GM18868 (cell line): ENCODE results near the gene P2RY8.
"Not testable (repeated sequence)": the region's sequence is repeated elsewhere in the genome, so short reads cannot be mapped to it uniquely, and the experiment has no call there.

Experiments used
- ATAC-seq: cut with Tn5 transposase; IDR thresholded peaks from one replicate; pipeline ENCODE4 v1.9.1; 2021; ENCODE audit warnings: mild to moderate bottlenecking, moderate library complexity; ENCODE audit not compliant: unreplicated experiment

The P2RY8 gene

DNA sequence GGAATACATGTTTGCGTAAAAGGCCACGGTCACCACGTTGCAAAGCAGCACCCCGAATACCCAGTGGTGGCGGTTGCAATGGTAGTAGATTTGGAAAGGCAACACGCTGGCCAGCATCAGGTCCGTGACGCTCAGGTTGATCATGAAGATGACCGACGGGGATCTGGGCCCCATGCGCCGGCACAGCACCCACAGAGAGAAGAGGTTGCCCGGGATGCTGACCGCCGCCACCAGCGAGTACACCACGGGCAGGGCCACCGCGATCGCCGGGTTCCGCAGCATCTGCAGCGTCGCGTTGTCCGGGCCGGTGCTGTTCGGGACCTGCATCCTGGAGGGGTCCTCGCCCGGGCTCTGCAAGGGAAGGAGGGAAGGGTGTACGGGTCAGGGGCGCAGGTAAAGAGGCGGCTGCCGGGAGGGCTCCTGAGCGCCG lies 70.7 kb downstream of the P2RY8 start:
- no peak for ATAC-seq

DNA sequence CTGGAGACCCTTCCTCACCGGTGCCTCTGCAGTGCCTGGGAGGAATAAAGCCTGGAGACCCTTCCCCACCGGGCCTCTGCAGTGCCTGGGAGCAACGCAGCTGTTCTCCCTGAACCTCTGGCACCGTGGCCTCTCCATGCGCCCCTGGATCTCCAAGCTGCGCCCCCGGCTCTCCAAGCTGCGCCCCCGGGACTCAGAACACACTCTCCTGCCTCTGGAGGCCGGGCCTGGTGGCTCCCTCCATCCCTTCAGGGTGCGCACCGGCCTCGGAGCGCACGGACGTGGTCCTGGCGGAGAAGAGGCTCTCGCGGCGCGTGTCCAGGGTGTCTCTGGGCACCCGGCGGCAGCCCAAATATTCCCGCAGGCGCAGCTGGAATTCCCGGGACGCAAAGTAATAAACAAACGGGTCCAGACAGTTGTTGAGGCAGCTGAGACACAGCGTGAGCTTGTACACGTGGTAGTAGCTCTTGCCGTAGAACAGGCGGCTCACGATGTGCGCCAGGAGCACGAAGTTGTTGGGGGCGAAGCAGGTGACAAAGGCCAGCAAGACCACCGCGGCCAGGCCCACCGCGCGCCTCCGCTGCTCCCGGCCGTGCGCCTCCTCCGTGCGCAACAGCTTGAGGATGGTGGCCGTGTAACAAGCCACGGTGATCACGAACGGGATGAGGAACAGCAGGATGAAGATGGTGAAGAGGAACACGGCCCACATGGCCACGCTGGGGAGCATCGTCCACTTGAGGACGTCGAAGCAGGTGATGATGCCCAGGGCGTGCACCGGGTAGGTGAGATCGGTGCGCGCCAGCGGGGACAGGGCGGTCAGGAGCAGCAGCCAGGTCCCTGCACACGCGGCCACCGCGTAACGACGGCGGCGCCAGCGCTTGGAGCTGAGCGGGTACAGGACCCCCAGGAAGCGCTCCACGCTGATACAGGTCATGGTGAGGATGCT lies 71.4 kb downstream of the P2RY8 start:
- no peak for ATAC-seq

DNA sequence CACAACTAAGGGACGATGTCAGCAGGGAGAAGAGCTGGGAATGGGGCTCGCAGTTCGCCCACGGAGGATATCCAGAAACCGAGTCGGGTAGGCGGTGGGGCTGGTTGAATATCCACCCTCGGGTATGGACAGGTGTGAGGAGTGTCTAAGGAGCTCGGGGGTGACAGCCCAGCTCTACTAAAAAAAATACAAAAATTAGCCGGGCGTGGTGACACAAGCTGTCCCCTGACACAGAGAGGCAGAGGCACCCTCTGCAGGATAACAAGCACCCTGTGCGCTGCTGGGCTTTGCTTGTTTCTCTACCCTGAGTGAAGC lies 72.1 kb downstream of the P2RY8 start:
- ATAC-seq = no peak

DNA sequence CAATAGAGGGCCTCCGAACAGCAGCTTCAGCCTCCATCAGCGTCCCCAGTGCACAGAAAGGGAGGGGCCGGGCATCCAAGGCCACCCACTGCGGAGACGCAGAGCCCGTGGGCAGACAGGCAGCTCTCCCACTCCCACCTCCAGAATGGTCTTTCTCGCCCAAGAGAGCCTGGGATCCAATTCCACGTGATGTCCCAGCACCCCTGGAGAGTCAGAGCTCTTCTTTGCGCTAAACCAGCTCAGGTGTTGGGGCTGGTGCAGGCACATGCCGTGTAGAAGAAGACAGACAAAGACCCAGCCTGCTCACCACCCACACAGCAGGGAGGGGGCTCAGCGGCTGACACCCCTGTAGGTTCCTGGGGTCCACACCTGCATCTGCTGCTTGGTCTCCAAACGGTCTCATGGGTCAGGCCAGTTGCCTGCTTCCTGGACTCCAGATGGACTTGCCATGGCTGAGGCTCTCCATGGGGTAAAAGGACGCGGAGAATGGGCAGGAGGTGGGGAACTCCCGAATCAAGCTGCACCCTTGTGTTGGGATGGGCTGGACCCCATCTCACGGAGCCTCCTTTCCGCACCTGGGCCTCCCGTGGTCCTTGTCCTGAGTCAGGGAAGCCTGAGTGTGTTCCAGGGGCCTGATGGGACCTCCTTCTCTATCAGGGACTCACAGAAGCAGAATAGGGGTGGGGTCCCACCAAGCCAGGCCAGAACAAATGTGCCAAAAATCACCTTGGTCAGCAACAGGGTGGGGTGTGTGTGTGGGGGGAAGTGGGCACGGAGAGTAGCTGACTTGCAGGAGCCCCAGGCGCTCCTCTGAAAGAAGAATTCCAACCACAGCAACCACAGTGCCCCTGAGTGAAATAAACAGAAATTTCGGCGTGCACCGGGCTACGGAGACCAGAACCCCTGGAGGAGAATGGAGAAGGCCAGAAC lies 72.7 kb downstream of the P2RY8 start:
- ATAC-seq = no peak

DNA sequence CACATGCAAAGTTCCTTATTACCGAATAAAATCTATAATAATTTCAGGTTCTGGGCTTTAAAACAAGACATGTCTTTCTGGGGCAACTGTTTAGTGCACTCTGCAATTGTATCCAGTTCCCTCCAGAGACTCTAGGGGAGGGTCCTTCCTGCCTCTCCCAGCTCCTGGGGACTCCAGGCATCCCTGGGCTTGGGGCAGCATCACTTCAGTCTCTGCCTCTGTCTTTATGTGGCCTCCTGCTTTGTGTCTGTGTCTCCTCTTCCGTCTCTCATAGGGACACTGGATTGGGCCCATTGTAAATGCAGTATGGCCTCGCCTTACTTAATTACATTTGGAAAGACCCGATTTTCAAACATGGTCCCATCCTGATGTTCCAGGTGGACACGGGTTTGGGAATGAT lies 73.4 kb downstream of the P2RY8 start:
- no peak for ATAC-seq

DNA sequence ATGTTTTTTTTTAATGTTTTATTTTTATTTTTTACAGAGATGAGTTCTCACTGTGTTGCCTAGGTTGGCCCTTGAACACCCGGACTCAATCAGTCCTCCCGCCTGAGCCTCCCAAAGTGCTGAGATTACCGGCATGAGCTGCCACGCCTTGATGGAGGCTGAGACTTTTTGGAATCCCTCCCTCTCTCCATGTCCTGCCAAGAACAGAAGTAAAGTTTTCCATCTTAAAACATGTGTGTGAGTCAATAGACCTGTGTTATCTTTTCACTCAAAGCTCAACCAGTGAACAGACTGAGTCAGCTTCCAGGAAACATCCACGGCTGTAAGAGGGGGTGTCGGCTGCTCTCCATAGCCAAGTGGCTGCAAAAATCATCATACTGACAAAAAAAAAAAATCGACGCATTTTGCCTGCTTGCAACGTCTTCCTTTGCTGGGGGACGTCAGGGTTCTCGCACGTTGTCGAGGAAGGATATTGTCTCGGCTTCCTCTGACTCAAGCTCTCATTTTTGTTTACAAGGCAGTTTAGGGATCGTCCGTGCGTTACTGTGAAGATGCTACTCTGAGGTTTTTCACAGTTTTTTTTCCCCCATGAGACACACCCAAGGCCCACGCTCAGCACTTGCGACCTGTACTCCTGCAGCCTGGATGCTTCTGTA lies 74.3 kb downstream of the P2RY8 start:
- no peak for ATAC-seq

DNA sequence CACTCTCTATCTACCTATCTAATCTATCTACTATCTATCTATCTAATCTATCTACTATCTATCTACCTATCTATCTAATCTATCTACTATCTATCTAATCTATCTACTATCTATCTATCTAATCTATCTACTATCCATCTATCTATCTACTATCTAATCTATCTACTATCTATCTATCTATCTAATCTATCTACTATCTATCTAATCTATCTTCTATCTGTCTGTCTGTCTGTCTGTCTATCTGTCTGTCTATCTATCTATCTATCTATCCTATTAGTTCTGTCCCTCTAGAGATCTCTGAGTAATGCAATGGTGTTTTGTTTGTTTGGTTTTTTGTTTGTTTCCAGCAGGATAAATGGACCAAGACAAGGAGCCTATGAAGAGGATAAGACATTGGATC lies 74.9 kb downstream of the P2RY8 start:
- no peak for ATAC-seq

DNA sequence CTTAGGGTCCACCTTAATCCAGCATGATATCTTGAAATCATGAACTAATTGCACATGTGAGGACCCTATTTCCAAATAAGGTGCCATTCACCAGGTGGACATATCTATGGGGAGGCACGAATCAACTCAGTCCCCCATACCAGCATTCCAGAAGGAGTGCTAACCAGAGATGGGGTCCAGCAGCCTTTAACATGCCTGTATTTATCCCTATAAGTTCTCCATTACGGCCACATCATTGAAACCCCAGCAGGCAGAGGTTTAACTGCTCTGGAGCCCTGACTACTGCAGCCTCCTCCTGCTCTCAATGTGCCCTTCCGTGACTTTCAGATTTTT lies 81.1 kb downstream of the P2RY8 start:
- ATAC-seq = no peak

DNA sequence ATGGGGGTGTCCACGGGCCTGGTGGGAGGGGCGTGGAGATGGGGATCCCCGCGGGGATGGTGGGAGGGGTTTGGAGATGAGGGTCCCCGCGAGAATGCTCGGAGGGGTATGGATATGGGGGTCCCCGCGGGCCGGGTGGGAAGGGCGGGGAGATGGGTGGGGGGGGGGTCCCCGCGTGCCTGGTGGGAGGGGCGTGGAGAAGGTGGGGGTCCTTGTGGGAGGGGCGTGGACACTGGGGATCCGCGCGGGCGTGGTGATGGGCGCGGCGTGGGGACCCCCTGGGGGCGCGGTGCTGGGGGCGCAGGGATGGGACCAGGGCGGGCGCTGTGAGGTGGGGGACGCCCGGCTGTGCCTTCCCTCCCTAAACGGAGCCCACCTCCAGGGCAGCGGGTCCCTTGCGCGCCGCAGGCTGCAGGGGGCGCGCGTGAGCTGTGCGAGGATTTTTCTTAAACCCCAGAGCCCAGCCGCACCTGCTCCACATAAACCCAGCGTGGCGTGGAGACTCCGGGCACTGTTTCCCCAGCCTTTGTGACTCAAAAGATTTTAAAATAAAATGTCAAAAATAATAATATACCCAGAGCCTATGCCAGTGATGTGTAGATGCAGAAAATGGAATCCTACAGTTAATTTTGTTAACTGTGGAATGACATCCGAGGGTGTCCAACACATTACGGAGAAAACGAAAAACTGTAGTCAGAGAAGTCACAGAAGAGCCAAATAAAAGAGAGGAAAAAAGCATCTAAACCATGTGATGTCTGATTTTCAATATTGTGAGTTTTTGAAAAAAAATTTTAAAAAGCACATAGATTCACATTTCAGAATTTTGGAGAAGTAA lies 82.8 kb downstream of the P2RY8 start:
- peak; percentile 50 for ATAC-seq

DNA sequence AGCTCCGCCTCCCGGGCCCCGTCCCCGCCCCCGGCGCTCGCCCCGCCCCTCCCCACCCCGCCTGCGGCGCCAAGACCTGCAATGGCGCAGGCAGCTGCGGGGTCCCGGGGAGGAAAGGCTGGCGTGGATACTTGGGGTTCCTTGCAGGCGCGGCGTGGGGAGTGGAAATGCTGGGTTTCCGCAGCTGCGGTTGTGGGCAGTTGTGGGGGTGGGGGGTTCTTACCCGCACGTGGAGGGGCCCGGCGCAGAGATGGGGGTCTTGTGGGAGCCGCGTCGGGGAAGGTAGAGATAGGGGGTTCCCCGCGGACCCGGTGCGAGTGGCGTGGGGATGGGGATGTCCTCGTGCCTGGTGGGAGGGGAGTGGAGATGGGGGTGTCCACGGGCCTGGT lies 83.6 kb downstream of the P2RY8 start:
- peak; percentile 3 for ATAC-seq

DNA sequence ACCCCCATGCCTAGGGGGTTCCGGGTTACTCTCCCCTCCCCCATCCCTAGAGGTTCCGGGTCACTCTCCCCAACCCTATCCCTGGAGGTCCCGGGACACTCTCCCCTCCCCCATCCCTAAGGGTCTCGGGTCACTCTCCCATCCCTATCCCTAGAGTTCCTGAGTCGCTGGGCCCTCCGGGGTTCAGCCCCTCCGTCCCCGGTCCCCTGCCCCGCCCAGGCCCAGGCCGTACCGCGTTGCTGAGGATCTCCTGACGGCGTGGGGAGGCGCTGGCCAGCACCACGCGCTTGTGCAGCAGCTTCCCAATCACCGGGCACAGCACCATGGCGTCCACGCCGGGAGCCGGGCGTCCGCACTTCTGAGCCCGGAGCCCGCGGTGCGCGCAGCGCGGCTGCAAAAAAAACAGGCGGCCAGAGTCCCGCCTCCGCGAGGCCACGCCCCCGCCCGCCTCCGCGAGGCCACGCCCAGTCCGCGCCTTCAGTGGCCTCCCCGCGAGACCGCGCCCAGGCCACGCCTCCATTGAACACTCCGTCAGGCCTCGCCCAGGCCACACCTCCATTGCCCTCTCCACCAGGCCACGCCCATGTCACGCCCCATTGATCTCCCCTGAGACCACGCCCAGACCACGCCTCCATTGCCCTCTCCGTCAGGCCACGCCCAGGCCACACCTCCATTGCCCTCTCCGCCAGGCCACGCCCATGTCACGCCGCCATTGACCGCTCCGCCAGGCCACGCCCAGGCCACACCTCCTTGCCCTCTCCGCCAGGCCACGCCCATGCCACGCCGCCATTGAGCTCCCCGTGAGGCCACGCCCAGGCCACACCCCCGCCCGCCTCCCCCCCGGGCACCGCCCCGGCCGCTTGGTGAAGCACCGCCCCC lies 84.2 kb downstream of the P2RY8 start, which contains the start of gene ASMTL:
Gene ASMTL, minus strand, starts transcription at position 394 of the 879 bp plus-strand sequence. Its CDS starts 69 bp downstream, at position 325.
- ATAC-seq = peak; percentile 64

DNA sequence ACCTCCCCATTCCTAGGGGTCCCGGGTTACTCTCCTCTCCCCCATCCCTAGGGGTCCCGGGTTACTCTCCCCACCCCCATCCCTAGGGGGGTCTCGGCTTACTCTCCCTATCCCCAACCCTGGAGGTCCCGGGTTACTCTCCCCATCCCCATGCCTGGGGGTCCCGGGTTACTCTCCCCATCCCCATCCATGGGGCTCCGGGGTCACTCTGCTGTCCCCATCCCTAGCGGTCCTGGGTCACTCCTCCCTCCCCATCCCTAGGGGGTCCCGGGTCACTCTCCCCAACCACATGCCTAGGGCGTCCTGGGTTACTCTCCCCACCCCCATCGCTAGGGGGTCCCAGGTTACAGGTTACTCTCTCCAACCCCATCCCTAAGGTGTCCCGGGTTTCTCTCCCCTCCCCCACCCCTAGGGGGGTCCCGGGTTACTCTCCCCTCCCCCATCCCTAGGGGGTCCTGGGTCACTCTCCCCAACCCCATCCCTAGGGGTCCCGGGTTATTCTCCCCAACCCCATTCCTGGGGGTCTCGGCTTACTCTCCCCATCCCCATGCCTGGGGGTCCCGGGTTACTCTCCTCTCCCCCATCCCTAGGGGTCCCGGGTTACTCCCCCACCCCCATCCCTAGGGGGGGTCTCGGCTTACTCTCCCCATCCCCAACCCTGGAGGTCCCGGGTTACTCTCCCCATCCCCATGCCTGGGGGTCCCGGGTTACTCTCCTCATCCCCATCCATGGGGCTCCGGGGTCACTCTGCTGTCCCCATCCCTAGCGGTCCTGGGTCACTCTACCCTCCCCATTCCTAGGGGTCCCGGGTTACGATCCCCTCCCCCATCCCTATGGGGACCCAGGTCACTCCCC lies 85.1 kb downstream of the P2RY8 start:
- ATAC-seq = no peak

DNA sequence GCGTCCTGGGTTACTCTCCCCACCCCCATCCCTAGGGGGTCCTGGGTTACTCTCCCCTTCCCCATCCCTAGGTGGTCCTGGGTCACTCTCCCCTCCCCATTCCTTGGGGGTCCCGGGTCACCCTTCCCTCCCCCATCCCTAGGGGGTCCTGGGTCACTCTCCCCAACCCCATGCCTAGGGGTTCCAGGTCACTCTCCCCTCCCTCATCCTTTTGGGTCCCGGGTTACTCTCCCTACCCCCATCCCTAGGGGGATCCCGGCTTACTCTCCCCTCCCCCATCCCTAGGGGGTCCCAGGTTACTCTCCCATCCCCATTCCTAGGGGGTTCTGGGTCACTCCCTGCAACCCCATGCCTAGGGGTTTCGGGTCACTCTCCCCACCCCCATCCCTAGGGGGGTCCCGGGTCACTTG lies 85.7 kb downstream of the P2RY8 start:
- ATAC-seq = no peak

DNA sequence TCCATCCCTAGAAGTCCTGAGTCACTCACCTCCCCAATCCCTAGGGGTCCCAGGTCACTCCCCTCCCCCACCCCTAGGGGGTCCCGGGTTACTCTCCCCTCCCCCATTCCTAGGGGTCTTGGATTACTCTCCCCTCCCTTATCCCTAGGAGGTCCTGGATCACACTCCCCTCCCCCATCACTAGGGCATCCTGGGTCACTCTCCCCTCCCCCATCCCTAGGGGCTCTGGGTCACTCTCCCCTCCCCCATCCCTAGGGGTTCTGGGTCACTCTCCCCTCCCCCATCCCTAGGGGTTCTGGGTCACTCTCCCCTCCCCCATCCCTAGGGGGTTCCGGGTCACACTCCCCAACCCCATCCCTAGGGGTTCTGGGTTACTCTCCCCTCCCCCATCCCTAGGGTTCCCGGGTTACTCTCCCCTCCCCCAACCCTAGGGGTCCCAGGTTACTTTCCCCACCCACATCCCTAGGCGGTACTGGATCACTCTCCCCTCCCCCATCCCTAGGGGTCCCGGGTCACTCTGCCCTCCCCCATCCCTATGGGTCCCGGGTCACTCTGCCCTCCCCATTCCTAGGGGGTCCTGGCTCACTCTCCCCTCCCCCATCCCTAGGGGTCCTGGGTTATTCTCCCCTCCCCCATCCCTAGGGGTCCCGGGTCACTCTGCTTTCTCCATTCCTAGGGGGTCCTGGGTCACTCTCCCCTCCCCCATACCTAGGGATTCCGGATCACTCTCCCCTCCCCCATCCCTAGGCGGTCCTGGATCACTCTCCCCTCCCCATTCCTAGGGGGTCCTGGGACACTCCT lies 86.4 kb downstream of the P2RY8 start:
- ATAC-seq = no peak

DNA sequence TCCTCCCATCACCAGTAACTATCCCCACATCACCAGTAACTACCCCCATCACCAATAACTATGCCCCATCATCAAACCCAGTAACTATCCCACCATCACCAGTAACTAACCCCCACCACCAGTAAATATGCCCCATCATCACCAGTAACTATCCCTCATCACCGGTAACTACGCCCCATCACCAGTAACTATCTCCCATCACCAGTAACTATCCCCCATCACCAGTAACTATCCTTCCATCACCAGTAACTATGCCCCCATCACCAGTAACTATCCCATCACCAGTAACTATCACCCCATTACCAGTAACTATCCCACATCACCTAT lies 87.2 kb downstream of the P2RY8 start:
- ATAC-seq = no peak

DNA sequence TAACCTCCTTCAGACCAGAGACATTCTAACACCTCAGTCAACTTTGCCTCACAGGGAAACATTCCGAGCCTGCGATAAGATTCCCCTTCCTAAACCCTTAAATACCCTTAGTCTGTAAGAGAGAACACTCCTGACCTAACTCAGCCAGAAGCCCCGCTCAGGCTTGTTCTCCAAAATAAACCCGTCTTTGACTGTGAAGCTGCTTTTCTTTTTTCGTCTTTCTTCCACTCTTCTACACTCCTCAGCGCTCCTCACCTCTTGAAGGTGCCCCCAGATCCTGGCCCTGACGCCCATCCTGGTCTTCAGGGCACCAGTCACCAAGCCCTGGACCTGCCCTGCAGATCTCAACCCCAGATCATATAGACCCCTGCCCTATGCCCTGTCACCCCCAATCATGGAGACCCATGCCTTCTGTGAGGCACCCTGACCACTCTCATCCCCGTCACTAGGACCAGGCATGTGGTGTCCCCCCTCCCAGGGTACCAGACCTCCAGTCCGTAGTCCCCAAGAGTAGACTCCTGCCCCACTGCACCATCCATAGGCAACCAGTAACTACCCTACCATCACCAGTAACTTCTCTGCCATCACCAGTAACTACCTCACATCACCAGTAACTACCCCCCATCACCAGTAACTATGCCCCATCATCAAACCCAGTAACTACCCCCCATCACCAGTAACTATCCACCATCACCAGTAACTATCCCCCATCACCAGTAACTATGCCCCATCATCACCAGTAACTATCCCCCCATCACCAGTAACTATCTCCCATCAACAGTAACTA lies 87.8 kb downstream of the P2RY8 start:
- no peak for ATAC-seq

DNA sequence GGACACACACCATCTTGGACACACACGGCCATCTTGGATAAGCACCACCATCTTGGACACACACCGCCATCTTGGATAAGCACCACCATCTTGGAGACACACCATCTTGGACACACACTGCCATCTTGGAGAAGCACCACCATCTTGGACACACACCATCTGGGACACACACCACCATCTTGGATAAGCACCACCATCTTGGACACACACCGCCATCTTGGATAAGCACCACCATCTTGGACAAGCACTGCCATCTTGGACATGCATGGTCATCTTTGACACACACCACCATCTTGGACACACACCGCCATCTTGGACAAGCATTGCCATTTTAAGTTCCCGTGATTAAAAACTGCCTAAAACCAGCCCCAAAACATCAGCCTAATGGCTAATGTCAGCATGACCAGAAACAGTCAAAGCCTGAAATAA lies 88.4 kb downstream of the P2RY8 start:
- not testable (repeated sequence) for ATAC-seq
